Choroid plexus epithelial cell (primary cell): ENCODE data around the gene C20orf141.

Source experiments
- DNase-seq: peaks from one replicate; pipeline ENCODE4 v3.0.0-alpha.2; 2010; ENCODE audit warnings: low read depth
- H3K4me3 ChIP-seq: 2 replicates; pipeline ENCODE4 v1.5.1; 2011; ENCODE audit warnings: low read depth, mild to moderate bottlenecking, control low read depth, low read length, moderate library complexity
- CTCF ChIP-seq: conservative IDR thresholded peaks from 2 replicates; pipeline ENCODE4 v1.5.1; 2011; ENCODE audit warnings: low read depth, mild to moderate bottlenecking, control low read depth, inconsistent platforms, low read length, moderate library complexity

Gene C20orf141

GRCh38 chr20:2840967-2841531, 26.3 kb downstream of the C20orf141 start:
- peak; percentile 63 for DNase-seq
- TF ChIP-seq CTCF: no peak
- H3K4me3 ChIP-seq: peak overlapping the region; percentile 86

GRCh38 chr20:2845607-2846006, 30.8 kb downstream of the C20orf141 start:
- TF ChIP-seq CTCF: no peak
- no peak overlapping the region for H3K4me3 ChIP-seq
- DNase-seq: no peak

GRCh38 chr20:2846698-2847097, 31.9 kb downstream of the C20orf141 start:
- H3K4me3 ChIP-seq: no peak overlapping the region
- TF ChIP-seq CTCF: no peak
- no peak for DNase-seq

GRCh38 chr20:2847802-2848201, 33.0 kb downstream of the C20orf141 start:
- no peak overlapping the region for H3K4me3 ChIP-seq
- DNase-seq: no peak
- TF ChIP-seq CTCF: no peak

GRCh38 chr20:2849529-2849928, 34.7 kb downstream of the C20orf141 start:
- no peak overlapping the region for H3K4me3 ChIP-seq
- TF ChIP-seq CTCF: no peak
- DNase-seq: no peak

GRCh38 chr20:2851086-2851485, 36.3 kb downstream of the C20orf141 start:
- TF ChIP-seq CTCF: no peak
- DNase-seq: no peak
- no peak overlapping the region for H3K4me3 ChIP-seq

- no peak overlapping the region for H3K4me3 ChIP-seq
- no peak for DNase-seq
- TF ChIP-seq CTCF: no peak
These were observed 43.8 kb downstream of the C20orf141 start for GRCh38 chr20:2858591-2858990.
